Hepatocyte (in vitro differentiated cells): ENCODE data around the gene LYPD6.

Experiments
- EZH2 ChIP-seq: fragments of 200-600 bp; sonication (generic); IDR thresholded peaks from 2 replicates; pipeline ENCODE4 v1.6.1; 2016; ENCODE audit warnings: antibody characterized with exemption, mild to moderate bottlenecking, borderline replicate concordance
- TF ChIP-seq, protein P1 (sequence below): fragments of 200-600 bp; sonication (generic); IDR thresholded peaks from 2 replicates; pipeline ENCODE4 v1.5.1; 2016; ENCODE audit warnings: antibody characterized with exemption, mild to moderate bottlenecking; ENCODE audit not compliant: poor library complexity

DNA sequence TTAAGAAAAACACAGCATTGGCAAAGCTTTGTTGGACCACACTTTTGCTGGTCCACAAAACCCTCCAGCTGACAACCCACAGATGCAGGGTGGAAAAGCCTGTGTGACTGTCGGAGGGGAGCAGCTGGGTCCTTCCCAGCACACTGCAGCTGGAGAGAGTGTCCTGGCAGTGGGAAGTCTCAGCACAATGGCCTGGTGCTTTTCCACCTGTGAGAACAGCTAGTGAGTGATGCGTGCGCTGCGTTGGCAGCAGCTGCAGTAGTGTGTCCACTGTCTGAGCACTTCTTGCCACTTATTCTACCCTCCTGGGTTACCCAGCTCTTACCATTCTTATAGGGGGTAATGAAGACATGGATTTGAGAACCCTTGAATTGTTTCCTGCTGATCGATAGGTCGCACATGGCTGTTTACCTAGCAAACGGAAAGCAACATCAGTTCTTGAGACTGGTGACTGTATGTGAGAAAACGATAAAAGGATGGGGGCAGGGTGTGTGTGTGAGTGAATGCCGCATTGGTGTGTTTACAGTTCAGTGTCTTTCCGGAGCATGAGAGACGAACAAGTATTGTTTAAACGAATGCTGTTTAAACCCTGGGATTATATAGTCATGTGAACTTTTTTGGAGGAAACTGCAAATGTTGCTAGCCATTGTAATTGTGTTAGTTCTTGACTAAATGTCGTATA is 69.7 kb downstream of the LYPD6 start:
- TF ChIP-seq, protein P1, sequence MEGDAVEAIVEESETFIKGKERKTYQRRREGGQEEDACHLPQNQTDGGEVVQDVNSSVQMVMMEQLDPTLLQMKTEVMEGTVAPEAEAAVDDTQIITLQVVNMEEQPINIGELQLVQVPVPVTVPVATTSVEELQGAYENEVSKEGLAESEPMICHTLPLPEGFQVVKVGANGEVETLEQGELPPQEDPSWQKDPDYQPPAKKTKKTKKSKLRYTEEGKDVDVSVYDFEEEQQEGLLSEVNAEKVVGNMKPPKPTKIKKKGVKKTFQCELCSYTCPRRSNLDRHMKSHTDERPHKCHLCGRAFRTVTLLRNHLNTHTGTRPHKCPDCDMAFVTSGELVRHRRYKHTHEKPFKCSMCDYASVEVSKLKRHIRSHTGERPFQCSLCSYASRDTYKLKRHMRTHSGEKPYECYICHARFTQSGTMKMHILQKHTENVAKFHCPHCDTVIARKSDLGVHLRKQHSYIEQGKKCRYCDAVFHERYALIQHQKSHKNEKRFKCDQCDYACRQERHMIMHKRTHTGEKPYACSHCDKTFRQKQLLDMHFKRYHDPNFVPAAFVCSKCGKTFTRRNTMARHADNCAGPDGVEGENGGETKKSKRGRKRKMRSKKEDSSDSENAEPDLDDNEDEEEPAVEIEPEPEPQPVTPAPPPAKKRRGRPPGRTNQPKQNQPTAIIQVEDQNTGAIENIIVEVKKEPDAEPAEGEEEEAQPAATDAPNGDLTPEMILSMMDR = no peak
- no peak for TF ChIP-seq EZH2
